Neuronal stem cell (in vitro differentiated cells): ENCODE data around the gene CDIP1.

Experiments
- DNase-seq: peaks from one replicate; pipeline ENCODE4 v3.0.0-alpha.2; 2013; ENCODE audit warnings: low spot score
- H2AFZ ChIP-seq: one replicate; pipeline ENCODE4 v1.6.1; 2013; ENCODE audit warnings: mild to moderate bottlenecking, low read length, inconsistent platforms
- H2AK5ac ChIP-seq: 2 replicates; pipeline ENCODE4 v1.6.1; 2013; ENCODE audit warnings: low read depth, mild to moderate bottlenecking, inconsistent platforms, low read length, moderate library complexity, mixed read lengths
- H2BK120ac ChIP-seq: 2 replicates; pipeline ENCODE4 v1.6.1; 2013; ENCODE audit warnings: low read depth, mild to moderate bottlenecking, inconsistent platforms, low read length, moderate library complexity, mixed read lengths
- H2BK12ac ChIP-seq: one replicate; pipeline ENCODE4 v1.6.1; 2013; ENCODE audit warnings: low read length, inconsistent platforms
- H2BK15ac ChIP-seq: 2 replicates; pipeline ENCODE4 v1.6.1; 2013; ENCODE audit warnings: mild to moderate bottlenecking, low read length, inconsistent platforms, mixed read lengths
- H2BK5ac ChIP-seq: one replicate; pipeline ENCODE4 v1.6.1; 2013; ENCODE audit warnings: inconsistent platforms, mild to moderate bottlenecking, low read length, moderate library complexity
- H3K14ac ChIP-seq: one replicate; pipeline ENCODE4 v1.6.1; 2013; ENCODE audit warnings: low read length, inconsistent platforms
- H3K18ac ChIP-seq: 2 replicates; pipeline ENCODE4 v1.6.1; 2013; ENCODE audit warnings: low read length, inconsistent platforms
- H3K23ac ChIP-seq: 2 replicates; pipeline ENCODE4 v1.6.1; 2013; ENCODE audit warnings: low read depth, mild to moderate bottlenecking, mixed read lengths, low read length, inconsistent platforms; ENCODE audit not compliant: poor library complexity
- H3K27ac ChIP-seq: replicated peaks from 3 replicates; pipeline ENCODE4 v1.5.1; 2013; ENCODE audit warnings: low read length, inconsistent platforms
- H3K27me3 ChIP-seq, 3 experiments: 2 replicates each; pipeline ENCODE4 v1.6.1; 2013; ENCODE audit warnings: low read length in 3 of 3, mild to moderate bottlenecking in 2 of 3, inconsistent platforms in 1 of 3, low read depth in 1 of 3, mixed read lengths in 1 of 3, moderate library complexity in 1 of 3; ENCODE audit not compliant: control insufficient read depth in 3 of 3, insufficient read depth in 3 of 3
- H3K36me3 ChIP-seq, 2 donors: replicated peaks in 1 of 2; 2 replicates each; pipeline ENCODE4 v1.6.1; 2013; ENCODE audit warnings: low read length in 2 of 2; ENCODE audit not compliant: control insufficient read depth in 2 of 2, insufficient read depth in 2 of 2
- H3K4ac ChIP-seq: 2 replicates; pipeline ENCODE4 v1.6.1; 2013; ENCODE audit warnings: inconsistent platforms, mild to moderate bottlenecking, low read length, moderate library complexity
- H3K4me1 ChIP-seq, 2 donors: 1 replicate in 1 of 2; 2 replicates in 1 of 2; pipeline ENCODE4 v1.6.1; 2013; ENCODE audit warnings: low read length in 2 of 2, low read depth in 1 of 2; ENCODE audit not compliant: control insufficient read depth in 2 of 2, insufficient read depth in 1 of 2
- H3K4me2 ChIP-seq: one replicate; pipeline ENCODE4 v1.6.1; 2013; ENCODE audit warnings: mild to moderate bottlenecking, low read length, inconsistent platforms; ENCODE audit not compliant: insufficient read depth, poor library complexity, severe bottlenecking
- H3K4me3 ChIP-seq, 2 donors: 2 replicates each; pipeline ENCODE4 v1.5.1; 2013; ENCODE audit warnings: low read length in 2 of 2, mild to moderate bottlenecking in 2 of 2, inconsistent platforms in 1 of 2, moderate library complexity in 1 of 2
- H3K79me1 ChIP-seq: one replicate; pipeline ENCODE4 v1.6.1; 2013; ENCODE audit warnings: low read depth, mild to moderate bottlenecking, inconsistent platforms, low read length, moderate library complexity
- H3K9ac ChIP-seq: one replicate; pipeline ENCODE4 v1.6.1; 2013; ENCODE audit warnings: mild to moderate bottlenecking, low read depth, low read length, inconsistent platforms; ENCODE audit not compliant: poor library complexity
- H3K9me3 ChIP-seq, 2 donors: replicated peaks in 1 of 2; 2 replicates each; pipeline versions ENCODE3 to v1.6.1; 2013; ENCODE audit warnings: low read length in 2 of 2, mild to moderate bottlenecking in 2 of 2, inconsistent platforms in 1 of 2, low read depth in 1 of 2, mixed read lengths in 1 of 2, moderate library complexity in 1 of 2; ENCODE audit not compliant: control insufficient read depth in 2 of 2, insufficient read depth in 1 of 2
- H4K8ac ChIP-seq: one replicate; pipeline ENCODE4 v1.6.1; 2013; ENCODE audit warnings: low read depth, mild to moderate bottlenecking, inconsistent platforms, low read length, moderate library complexity
- H4K91ac ChIP-seq: one replicate; pipeline ENCODE4 v1.6.1; 2013; ENCODE audit warnings: low read length, low read depth, mild to moderate bottlenecking, inconsistent platforms; ENCODE audit not compliant: poor library complexity
- WGBS, 2 donors: extraction: QIAGEN DNeasy Blood & Tissue Kit; methylation state at CpG; one replicate each; pipeline ENCODE4 v1.1.7; 2013; ENCODE audit warnings: missing lambda C conversion rate in 2 of 2, mixed read lengths in 1 of 2; ENCODE audit not compliant: insufficient read length in 2 of 2, insufficient replicate concordance in 1 of 2; ENCODE audit errors: extremely low coverage in 2 of 2; 5-methylcytosine and 5-hydroxymethylcytosine counted together

Gene CDIP1

GRCh38 chr16:4536391-4537106, 2.0 kb downstream of the CDIP1 start:
- no peak for DNase-seq
- H3K36me3 ChIP-seq, result peaks cover 14 to 46% of the 10 kb centered on the region in 2 donors
- no peak overlapping the region for H2AFZ ChIP-seq
- H3K79me1 ChIP-seq, result peaks cover 10% of the 10 kb centered on the region
- no CpG with 5 or more reads among the region's 15 CpGs for WGBS, 2 donors
- peaks cover 6 to 20% of the 10 kb centered on the region in 2 donors for H3K9me3 ChIP-seq
- no peak overlapping the region for H3K18ac ChIP-seq
- H3K4ac ChIP-seq, result no peak overlapping the region
- H4K91ac ChIP-seq, result no peak overlapping the region
- no peak overlapping the region for H2AK5ac ChIP-seq
- H3K23ac ChIP-seq, result no peak overlapping the region
- H3K4me3 ChIP-seq, result peak overlapping the region in 1 of 2 donors; percentile 92
- no peaks in the 10 kb centered on the region for H3K27me3 ChIP-seq
- no peak overlapping the region for H2BK5ac ChIP-seq
- H2BK120ac ChIP-seq, result no peak overlapping the region
- H3K14ac ChIP-seq, result no peak overlapping the region
- no peak overlapping the region for H2BK12ac ChIP-seq
- no peak overlapping the region for H3K9ac ChIP-seq
- H3K4me1 ChIP-seq, result peaks cover 6 to 8% of the 10 kb centered on the region in 2 donors
- H4K8ac ChIP-seq, result no peak overlapping the region
- no peak overlapping the region for H2BK15ac ChIP-seq
- H3K4me2 ChIP-seq, result no peak overlapping the region
- H3K27ac ChIP-seq, result no peak overlapping the region

GRCh38 chr16:4535627-4536108, 2.9 kb downstream of the CDIP1 start:
- H3K18ac ChIP-seq, result peak overlapping the region; percentile 59
- WGBS, 2 donors, result no CpG with 5 or more reads among the region's 7 CpGs
- no peak overlapping the region for H3K4me2 ChIP-seq
- peaks cover 6 to 20% of the 10 kb centered on the region in 2 donors for H3K9me3 ChIP-seq
- H2AFZ ChIP-seq, result no peak overlapping the region
- H3K79me1 ChIP-seq, result peaks cover 10% of the 10 kb centered on the region
- peak overlapping the region in 1 of 2 donors; percentile 7 for H3K4me3 ChIP-seq
- no peak overlapping the region for H2BK120ac ChIP-seq
- peak overlapping the region; percentile 17 for H3K23ac ChIP-seq
- no peak overlapping the region for H4K8ac ChIP-seq
- peaks cover 16 to 47% of the 10 kb centered on the region in 2 donors for H3K36me3 ChIP-seq
- H3K4me1 ChIP-seq, result peaks cover 6 to 8% of the 10 kb centered on the region in 2 donors
- H3K27me3 ChIP-seq, result no peaks in the 10 kb centered on the region
- peak overlapping the region; percentile 65 for H2AK5ac ChIP-seq
- H2BK5ac ChIP-seq, result no peak overlapping the region
- no peak overlapping the region for H3K27ac ChIP-seq
- H4K91ac ChIP-seq, result no peak overlapping the region
- no peak overlapping the region for H3K4ac ChIP-seq
- no peak overlapping the region for H2BK12ac ChIP-seq
- no peak for DNase-seq
- H3K14ac ChIP-seq, result no peak overlapping the region
- H3K9ac ChIP-seq, result peak overlapping the region; percentile 75
- H2BK15ac ChIP-seq, result no peak overlapping the region

- no peak overlapping the region for H3K18ac ChIP-seq
- no peak overlapping the region for H3K23ac ChIP-seq
- no peak for DNase-seq
- no peak overlapping the region for H3K9ac ChIP-seq
- no peak overlapping the region for H3K27ac ChIP-seq
- H3K14ac ChIP-seq, result no peak overlapping the region
- H3K9me3 ChIP-seq, result peaks cover 3 to 10% of the 10 kb centered on the region in 2 donors
- H3K4me2 ChIP-seq, result no peak overlapping the region
- H2BK5ac ChIP-seq, result no peak overlapping the region
- no peak overlapping the region for H2BK12ac ChIP-seq
- H3K4ac ChIP-seq, result no peak overlapping the region
- H2BK15ac ChIP-seq, result no peak overlapping the region
- WGBS, 2 donors, result no CpG with 5 or more reads among the region's 13 CpGs
- H3K4me3 ChIP-seq, result no peak overlapping the region
- H4K91ac ChIP-seq, result no peak overlapping the region
- H3K36me3 ChIP-seq, result peaks cover 16 to 50% of the 10 kb centered on the region in 2 donors
- H2AFZ ChIP-seq, result no peak overlapping the region
- H3K4me1 ChIP-seq, result peaks cover 6 to 11% of the 10 kb centered on the region in 2 donors
- H2BK120ac ChIP-seq, result no peak overlapping the region
- H3K79me1 ChIP-seq, result peaks cover 11% of the 10 kb centered on the region
- H3K27me3 ChIP-seq, result no peaks in the 10 kb centered on the region
- H2AK5ac ChIP-seq, result no peak overlapping the region
- no peak overlapping the region for H4K8ac ChIP-seq
Measured at GRCh38 chr16:4534151-4534790, 4.3 kb downstream of the CDIP1 start.

- H3K4ac ChIP-seq, result no peak overlapping the region
- 100% methylated on average over 1 of the region's 6 CpGs; no CpG with 5 or more reads in 1 of the 2 donors for WGBS, 2 donors
- H3K4me1 ChIP-seq, result peaks cover 6 to 11% of the 10 kb centered on the region in 2 donors
- no peaks in the 10 kb centered on the region for H3K27me3 ChIP-seq
- H3K36me3 ChIP-seq, result peaks cover 14 to 50% of the 10 kb centered on the region in 2 donors
- H4K8ac ChIP-seq, result no peak overlapping the region
- H3K14ac ChIP-seq, result no peak overlapping the region
- no peak overlapping the region for H2BK12ac ChIP-seq
- H4K91ac ChIP-seq, result no peak overlapping the region
- H2AFZ ChIP-seq, result no peak overlapping the region
- peaks cover 0 to 6% of the 10 kb centered on the region in 2 donors for H3K9me3 ChIP-seq
- H3K9ac ChIP-seq, result no peak overlapping the region
- H2AK5ac ChIP-seq, result no peak overlapping the region
- H2BK120ac ChIP-seq, result no peak overlapping the region
- H3K79me1 ChIP-seq, result peaks cover 11% of the 10 kb centered on the region
- H3K23ac ChIP-seq, result no peak overlapping the region
- no peak overlapping the region for H3K18ac ChIP-seq
- H2BK5ac ChIP-seq, result no peak overlapping the region
- H3K27ac ChIP-seq, result no peak overlapping the region
- no peak for DNase-seq
- H2BK15ac ChIP-seq, result no peak overlapping the region
- no peak overlapping the region for H3K4me2 ChIP-seq
- H3K4me3 ChIP-seq, result no peak overlapping the region
Measured at GRCh38 chr16:4533490-4533889, 5.1 kb downstream of the CDIP1 start.
